ENCODE data around the gene ZNF536.

The ZNF536 gene

DNA sequence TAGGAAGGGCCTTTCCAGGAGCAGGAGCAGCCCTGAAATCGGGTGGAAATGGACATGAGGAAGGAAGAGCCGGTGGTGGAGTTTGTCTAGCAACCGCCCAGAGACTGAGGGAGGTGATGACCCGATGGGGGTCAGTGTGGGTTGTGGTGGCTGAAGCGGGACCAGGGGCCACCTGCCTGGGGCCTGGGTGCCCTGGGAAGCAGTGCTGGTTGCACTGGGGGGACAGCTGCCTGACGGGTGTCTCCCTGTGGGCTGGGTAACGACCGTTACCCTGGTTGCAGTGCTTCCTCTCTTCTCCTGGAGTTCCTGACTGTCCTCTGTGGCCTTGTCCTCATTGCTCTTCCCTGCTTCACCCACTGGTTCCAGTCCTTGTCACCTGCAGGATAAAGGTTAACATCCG, 13.0 kb downstream of the ZNF536 start:
- H3K9me3 Mint-ChIP-seq, result no peaks in the 10 kb centered on the region
- no peak for DNase-seq
- no peak overlapping the region for H3K27ac Mint-ChIP-seq
- H3K4me3 Mint-ChIP-seq, result no peak overlapping the region
- H3K27me3 Mint-ChIP-seq, result peaks cover 6% of the 10 kb centered on the region
- no peaks in the 10 kb centered on the region for H3K4me1 Mint-ChIP-seq (ENCODE audit: low read depth)
- no peaks in the 10 kb centered on the region for H3K36me3 Mint-ChIP-seq (ENCODE audit: low read depth)

- Mint-ChIP-seq H3K27ac (no peak overlapping the region), H3K4me1 (ENCODE audit: low read depth) (no peaks in the 10 kb centered on the region), H3K27me3 (peaks cover 6% of the 10 kb centered on the region), H3K9me3 (no peaks in the 10 kb centered on the region), H3K4me3 (no peak overlapping the region), H3K36me3 (ENCODE audit: low read depth) (no peaks in the 10 kb centered on the region)
- no peak for DNase-seq
Observed at GRCh38 chr19:30385666-30386065, 13.5 kb downstream of the ZNF536 start.

- no peak overlapping the region for H3K27ac Mint-ChIP-seq
- no peak overlapping the region for H3K4me3 Mint-ChIP-seq
- no peak for DNase-seq
- no peaks in the 10 kb centered on the region for H3K4me1 Mint-ChIP-seq (ENCODE audit: low read depth)
- peaks cover 9% of the 10 kb centered on the region for H3K27me3 Mint-ChIP-seq
- H3K9me3 Mint-ChIP-seq, result no peaks in the 10 kb centered on the region
- H3K36me3 Mint-ChIP-seq (ENCODE audit: low read depth), result no peaks in the 10 kb centered on the region
Observed at GRCh38 chr19:30386551-30387143, 14.5 kb downstream of the ZNF536 start.

- H3K27me3 Mint-ChIP-seq, result peaks cover 13% of the 10 kb centered on the region
- H3K4me1 Mint-ChIP-seq (ENCODE audit: low read depth), result no peaks in the 10 kb centered on the region
- DNase-seq, result no peak
Observed at GRCh38 chr19:30387311-30388115, 15.3 kb downstream of the ZNF536 start.

DNA sequence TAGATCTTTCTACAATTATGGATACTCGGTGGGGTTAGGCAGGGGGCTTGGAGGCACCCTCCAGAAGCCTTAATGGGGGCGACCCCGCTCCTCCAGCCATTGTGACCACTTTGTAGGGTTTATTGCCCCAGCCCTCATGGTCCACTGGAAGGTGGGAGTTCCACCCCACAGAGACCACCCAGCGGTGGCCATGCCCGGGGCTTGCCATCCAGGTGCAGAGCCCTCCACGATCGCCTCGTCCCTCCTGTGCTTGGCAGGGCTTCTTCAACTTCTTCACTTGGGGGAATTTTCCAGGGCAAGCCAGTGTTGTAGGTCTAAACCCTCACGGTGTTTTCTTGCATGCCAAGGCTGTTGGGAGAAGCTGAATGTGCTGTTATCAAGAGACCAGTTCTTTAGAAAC, 16.1 kb downstream of the ZNF536 start:
- Mint-ChIP-seq H3K36me3 (ENCODE audit: low read depth) (no peaks in the 10 kb centered on the region), H3K27ac (no peak overlapping the region), H3K4me1 (ENCODE audit: low read depth) (no peaks in the 10 kb centered on the region), H3K9me3 (no peaks in the 10 kb centered on the region), H3K27me3 (peaks cover 19% of the 10 kb centered on the region), H3K4me3 (no peak overlapping the region)
- DNase-seq, result no peak

More at GRCh38 chr19:30387311-30388115, 15.3 kb downstream of the ZNF536 start:
- Mint-ChIP-seq H3K27ac (no peak overlapping the region), H3K9me3 (no peaks in the 10 kb centered on the region), H3K4me3 (no peak overlapping the region), H3K36me3 (ENCODE audit: low read depth) (no peaks in the 10 kb centered on the region)

DNA sequence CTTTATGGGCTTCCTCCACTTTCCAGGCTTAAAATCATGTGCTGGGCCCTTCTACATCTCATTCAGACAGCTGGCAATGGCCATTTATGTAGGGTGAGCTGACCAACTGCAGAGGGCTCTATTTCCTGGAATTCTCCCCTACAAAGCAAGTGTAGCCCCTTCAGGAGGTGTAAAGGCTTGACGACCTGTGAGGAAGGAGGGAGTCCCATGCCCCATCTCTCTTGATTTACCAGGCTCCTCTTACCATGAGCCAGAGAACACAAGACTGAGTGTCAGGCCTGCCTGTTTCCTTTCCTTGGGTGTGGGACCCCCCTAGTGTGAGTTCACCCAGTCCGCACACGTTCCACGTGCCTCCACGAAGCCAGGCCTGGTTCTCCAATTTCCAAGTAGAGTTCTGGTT, 16.6 kb downstream of the ZNF536 start:
- H3K9me3 Mint-ChIP-seq, result no peaks in the 10 kb centered on the region
- no peak overlapping the region for H3K27ac Mint-ChIP-seq
- no peaks in the 10 kb centered on the region for H3K4me1 Mint-ChIP-seq (ENCODE audit: low read depth)
- DNase-seq, result no peak
- no peak overlapping the region for H3K4me3 Mint-ChIP-seq
- no peaks in the 10 kb centered on the region for H3K36me3 Mint-ChIP-seq (ENCODE audit: low read depth)
- H3K27me3 Mint-ChIP-seq, result peaks cover 24% of the 10 kb centered on the region

- Mint-ChIP-seq H3K27ac (no peak overlapping the region), H3K9me3 (no peaks in the 10 kb centered on the region), H3K36me3 (ENCODE audit: low read depth) (no peaks in the 10 kb centered on the region), H3K27me3 (peaks cover 24% of the 10 kb centered on the region), H3K4me1 (ENCODE audit: low read depth) (no peaks in the 10 kb centered on the region), H3K4me3 (no peak overlapping the region)
- DNase-seq, result no peak
Observed at GRCh38 chr19:30390356-30390988, 18.3 kb downstream of the ZNF536 start.

DNA sequence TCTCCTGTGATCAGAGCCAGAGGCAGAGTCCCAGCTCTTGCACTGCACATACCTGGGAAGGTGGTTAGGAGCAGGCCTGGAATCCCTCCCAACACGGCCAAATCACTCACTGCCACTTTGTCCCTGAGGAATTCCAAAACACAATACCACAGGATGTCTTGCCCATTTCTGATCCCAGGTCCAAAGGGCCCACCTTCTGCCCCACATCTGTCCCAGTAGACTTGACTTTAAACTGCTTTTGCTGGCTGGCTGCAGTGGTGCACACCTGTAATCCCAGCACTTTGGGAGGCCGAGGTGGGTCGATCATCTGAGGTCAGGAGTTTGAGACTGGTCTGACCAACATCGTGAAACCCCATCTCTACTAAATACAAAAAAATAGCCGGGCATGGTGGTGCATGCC, 18.9 kb downstream of the ZNF536 start:
- Mint-ChIP-seq H3K9me3 (no peaks in the 10 kb centered on the region), H3K4me1 (ENCODE audit: low read depth) (no peaks in the 10 kb centered on the region), H3K27ac (no peak overlapping the region), H3K27me3 (peaks cover 23% of the 10 kb centered on the region), H3K4me3 (no peak overlapping the region), H3K36me3 (ENCODE audit: low read depth) (no peaks in the 10 kb centered on the region)
- DNase-seq, result no peak

DNA sequence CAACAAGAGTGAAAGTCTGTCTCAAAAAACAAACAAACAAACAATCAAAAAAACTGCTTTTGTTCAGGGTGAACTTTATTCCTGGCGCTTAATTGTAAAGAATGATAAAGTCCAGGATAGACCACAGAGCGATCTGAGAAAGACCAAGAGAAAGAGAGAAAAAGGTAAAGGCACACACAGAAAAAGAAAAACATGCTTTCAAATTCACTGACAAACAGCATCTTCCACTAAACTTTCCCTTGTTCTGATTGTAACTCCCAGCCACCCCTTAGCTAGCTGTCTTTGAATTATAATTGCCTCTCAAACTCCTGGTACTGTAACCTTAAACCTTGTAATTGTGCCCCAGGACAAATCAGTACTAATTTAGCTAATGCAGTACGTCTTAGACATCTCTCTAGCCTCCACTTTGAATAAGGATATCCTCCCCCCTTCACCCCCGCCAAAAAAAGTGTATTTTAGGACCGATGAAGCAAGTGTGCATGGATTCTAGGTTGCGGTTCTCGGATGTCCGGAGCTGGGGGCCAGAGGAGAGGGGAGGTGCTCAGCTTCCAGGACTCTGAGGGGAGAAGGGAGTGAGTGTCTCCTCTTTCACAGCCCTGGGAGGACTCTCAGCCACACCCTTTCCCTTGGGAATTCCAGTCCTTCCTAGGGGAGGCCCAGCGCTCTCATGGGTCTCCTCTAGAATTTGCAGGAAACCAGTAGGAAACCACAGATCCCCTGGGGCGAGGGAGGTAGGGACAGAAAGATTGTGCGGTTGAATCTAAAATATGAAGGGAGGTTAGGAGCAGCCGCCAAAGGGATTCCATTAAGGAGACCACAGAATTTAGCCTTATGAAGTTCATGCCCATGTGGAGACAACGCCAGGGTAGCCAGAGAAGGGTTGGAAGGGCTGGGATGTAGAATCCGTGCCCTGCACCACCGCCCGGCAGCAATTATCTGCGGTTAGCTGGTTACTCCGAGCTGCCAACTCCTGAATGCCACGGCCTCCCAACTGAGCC, 19.7 kb downstream of the ZNF536 start:
- Mint-ChIP-seq H3K4me1 (ENCODE audit: low read depth) (no peaks in the 10 kb centered on the region), H3K36me3 (ENCODE audit: low read depth) (no peaks in the 10 kb centered on the region), H3K27me3 (peaks cover 20% of the 10 kb centered on the region), H3K27ac (no peak overlapping the region), H3K4me3 (no peak overlapping the region), H3K9me3 (no peaks in the 10 kb centered on the region)
- no peak for DNase-seq

DNA sequence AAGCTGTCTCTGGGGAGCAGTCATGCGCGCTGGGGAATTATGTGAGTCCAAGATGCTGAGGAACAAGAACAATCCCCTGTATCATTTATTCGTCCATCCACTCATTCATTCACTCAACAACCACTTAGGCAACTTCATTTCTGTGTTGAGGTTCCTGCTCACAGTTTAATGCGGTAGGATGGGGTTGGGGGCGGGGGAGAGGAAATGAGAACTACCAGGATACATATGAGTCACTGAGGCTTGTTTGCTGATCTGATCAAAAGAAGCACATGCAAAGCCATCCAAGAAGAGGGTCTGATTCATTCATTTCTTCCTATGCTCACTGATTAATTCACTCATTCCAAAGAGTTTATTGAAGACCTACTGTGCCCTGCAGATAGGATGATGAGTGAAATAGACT, 20.9 kb downstream of the ZNF536 start:
- Mint-ChIP-seq H3K27me3 (peaks cover 20% of the 10 kb centered on the region), H3K36me3 (ENCODE audit: low read depth) (no peaks in the 10 kb centered on the region), H3K4me3 (no peak overlapping the region), H3K9me3 (no peaks in the 10 kb centered on the region), H3K4me1 (ENCODE audit: low read depth) (no peaks in the 10 kb centered on the region), H3K27ac (no peak overlapping the region)
- no peak for DNase-seq

DNA sequence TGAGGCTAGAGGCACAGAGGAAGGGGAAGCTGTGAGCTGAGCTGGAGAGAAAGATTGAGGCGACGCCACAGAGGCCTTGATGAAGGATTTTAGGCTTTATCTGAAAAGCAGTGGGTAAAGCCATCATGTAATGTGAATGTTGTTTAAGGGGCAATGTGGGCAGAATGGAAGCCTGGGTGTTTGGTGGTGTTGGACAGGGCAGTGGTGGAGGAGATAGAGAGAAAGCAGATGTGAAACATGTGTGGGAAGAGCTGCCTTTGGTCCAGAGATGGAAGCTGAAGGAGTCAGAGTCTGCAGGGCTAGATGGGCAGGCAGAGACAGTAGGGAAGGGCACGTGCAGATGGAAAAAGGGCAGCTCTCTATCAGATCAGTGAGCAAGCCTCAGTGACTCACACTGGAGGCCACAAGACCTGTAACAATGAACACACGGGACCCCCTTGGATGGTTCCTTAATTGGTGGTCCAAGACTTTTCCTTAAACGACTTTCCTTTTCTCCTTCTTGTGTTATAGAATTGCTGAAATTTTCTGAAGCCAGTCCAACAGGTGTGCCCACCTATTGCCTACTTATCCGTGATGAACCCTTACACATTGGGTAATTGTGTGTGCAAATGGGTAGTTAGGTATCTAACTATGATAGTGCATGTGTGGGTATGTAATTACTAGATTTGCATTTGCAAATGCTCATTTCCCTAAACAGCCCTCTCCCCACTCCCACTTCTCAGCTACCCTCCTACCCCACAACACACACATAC, 21.7 kb downstream of the ZNF536 start:
- no peaks in the 10 kb centered on the region for H3K9me3 Mint-ChIP-seq
- H3K27ac Mint-ChIP-seq, result no peak overlapping the region
- no peaks in the 10 kb centered on the region for H3K36me3 Mint-ChIP-seq (ENCODE audit: low read depth)
- no peak for DNase-seq
- no peaks in the 10 kb centered on the region for H3K4me1 Mint-ChIP-seq (ENCODE audit: low read depth)
- H3K27me3 Mint-ChIP-seq, result peaks cover 20% of the 10 kb centered on the region
- no peak overlapping the region for H3K4me3 Mint-ChIP-seq

GRCh38 chr19:30394481-30395151, 22.4 kb downstream of the ZNF536 start:
- no peak for DNase-seq
- H3K4me1 Mint-ChIP-seq (ENCODE audit: low read depth), result no peaks in the 10 kb centered on the region
- H3K4me3 Mint-ChIP-seq, result no peak overlapping the region
- no peaks in the 10 kb centered on the region for H3K9me3 Mint-ChIP-seq
- H3K27ac Mint-ChIP-seq, result no peak overlapping the region
- no peaks in the 10 kb centered on the region for H3K36me3 Mint-ChIP-seq (ENCODE audit: low read depth)
- H3K27me3 Mint-ChIP-seq, result peaks cover 18% of the 10 kb centered on the region

DNA sequence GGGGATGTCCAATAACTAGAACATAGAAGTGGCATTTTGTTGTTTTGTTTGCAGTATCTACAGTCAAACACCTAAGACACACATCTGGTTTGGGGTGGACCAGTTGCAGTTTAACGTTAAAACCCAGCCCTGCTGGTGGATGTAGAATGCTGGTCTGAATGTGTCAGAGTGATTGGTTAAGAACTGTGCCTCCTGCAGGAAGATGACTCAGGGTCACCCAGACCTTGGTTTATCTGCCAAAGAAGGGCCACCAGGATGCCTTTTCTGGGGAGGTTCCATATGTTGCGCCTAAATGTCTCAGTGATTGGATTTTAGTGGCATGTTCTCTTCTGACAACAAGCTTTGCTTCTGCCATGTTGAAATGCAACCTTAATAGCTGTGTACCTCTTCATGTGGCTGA, 23.1 kb downstream of the ZNF536 start:
- Mint-ChIP-seq H3K36me3 (ENCODE audit: low read depth) (no peaks in the 10 kb centered on the region), H3K4me1 (ENCODE audit: low read depth) (no peaks in the 10 kb centered on the region), H3K27ac (no peak overlapping the region), H3K27me3 (peaks cover 18% of the 10 kb centered on the region), H3K9me3 (no peaks in the 10 kb centered on the region), H3K4me3 (no peak overlapping the region)
- DNase-seq, result no peak

All from activated T-cell treated with anti-CD3 and anti-CD28 coated beads, Interleukin-2, amount 50 U/mL, for 24 hours (primary cell).